IPS-18c (cell line): ENCODE data around the gene DESI1.

Experiments
- H3K4me3 ChIP-seq: 2 replicates; pipeline ENCODE4 v1.7.0; 2013; ENCODE audit warnings: low read depth, mild to moderate bottlenecking, low read length, moderate library complexity; ENCODE audit not compliant: insufficient read depth
- H3K9me3 ChIP-seq: one replicate; pipeline ENCODE4 v1.6.1; 2013; ENCODE audit warnings: mild to moderate bottlenecking, low read length, moderate library complexity; ENCODE audit not compliant: control insufficient read depth, insufficient read depth

Gene DESI1

GRCh38 chr22:41555325-41555982 lies 65.4 kb downstream of the DESI1 start:
- no peak overlapping the region for H3K4me3 ChIP-seq

GRCh38 chr22:41551877-41552582 lies 68.8 kb downstream of the DESI1 start:
- Histone ChIP-seq H3K4me3 (no peak overlapping the region), H3K9me3 (no peaks in the 10 kb centered on the region)

More at GRCh38 chr22:41555325-41555982, 65.4 kb downstream of the DESI1 start:
- H3K9me3 ChIP-seq = no peaks in the 10 kb centered on the region

- H3K4me3 ChIP-seq = no peak overlapping the region
- no peaks in the 10 kb centered on the region for H3K9me3 ChIP-seq
Observed at GRCh38 chr22:41550952-41551491, 69.8 kb downstream of the DESI1 start.

GRCh38 chr22:41548830-41549211 lies 72.0 kb downstream of the DESI1 start:
- H3K4me3 ChIP-seq = no peak overlapping the region

More at GRCh38 chr22:41548830-41549211, 72.0 kb downstream of the DESI1 start:
- H3K9me3 ChIP-seq = no peaks in the 10 kb centered on the region
